GM06990 (cell line): ENCODE data around the gene CCDC121.

Source experiments
- DNase-seq: peaks from one replicate; pipeline ENCODE4 v3.0.0-alpha.2; 2011; ENCODE audit not compliant: insufficient read length; ENCODE audit errors: extremely low read depth
- H3K27me3 ChIP-seq: replicated peaks from 2 replicates; pipeline ENCODE4 v1.6.0; 2011; ENCODE audit warnings: low read length; ENCODE audit not compliant: control insufficient read depth, insufficient read depth
- H3K36me3 ChIP-seq: 2 replicates; pipeline ENCODE4 v1.5.1; 2011; ENCODE audit warnings: low read length; ENCODE audit not compliant: control insufficient read depth, insufficient read depth
- H3K4me3 ChIP-seq: replicated peaks from 2 replicates; pipeline ENCODE4 v1.5.1; 2011; ENCODE audit warnings: low read depth, mild to moderate bottlenecking, control low read depth, low read length
- CTCF ChIP-seq: IDR thresholded peaks from 2 replicates; pipeline ENCODE4 v1.5.1; 2011; ENCODE audit warnings: low read length, control low read depth, mild to moderate bottlenecking, inconsistent platforms; ENCODE audit not compliant: insufficient read depth, poor library complexity, severe bottlenecking

CCDC121 gene, protein sequence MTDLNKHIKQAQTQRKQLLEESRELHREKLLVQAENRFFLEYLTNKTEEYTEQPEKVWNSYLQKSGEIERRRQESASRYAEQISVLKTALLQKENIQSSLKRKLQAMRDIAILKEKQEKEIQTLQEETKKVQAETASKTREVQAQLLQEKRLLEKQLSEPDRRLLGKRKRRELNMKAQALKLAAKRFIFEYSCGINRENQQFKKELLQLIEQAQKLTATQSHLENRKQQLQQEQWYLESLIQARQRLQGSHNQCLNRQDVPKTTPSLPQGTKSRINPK

DNA sequence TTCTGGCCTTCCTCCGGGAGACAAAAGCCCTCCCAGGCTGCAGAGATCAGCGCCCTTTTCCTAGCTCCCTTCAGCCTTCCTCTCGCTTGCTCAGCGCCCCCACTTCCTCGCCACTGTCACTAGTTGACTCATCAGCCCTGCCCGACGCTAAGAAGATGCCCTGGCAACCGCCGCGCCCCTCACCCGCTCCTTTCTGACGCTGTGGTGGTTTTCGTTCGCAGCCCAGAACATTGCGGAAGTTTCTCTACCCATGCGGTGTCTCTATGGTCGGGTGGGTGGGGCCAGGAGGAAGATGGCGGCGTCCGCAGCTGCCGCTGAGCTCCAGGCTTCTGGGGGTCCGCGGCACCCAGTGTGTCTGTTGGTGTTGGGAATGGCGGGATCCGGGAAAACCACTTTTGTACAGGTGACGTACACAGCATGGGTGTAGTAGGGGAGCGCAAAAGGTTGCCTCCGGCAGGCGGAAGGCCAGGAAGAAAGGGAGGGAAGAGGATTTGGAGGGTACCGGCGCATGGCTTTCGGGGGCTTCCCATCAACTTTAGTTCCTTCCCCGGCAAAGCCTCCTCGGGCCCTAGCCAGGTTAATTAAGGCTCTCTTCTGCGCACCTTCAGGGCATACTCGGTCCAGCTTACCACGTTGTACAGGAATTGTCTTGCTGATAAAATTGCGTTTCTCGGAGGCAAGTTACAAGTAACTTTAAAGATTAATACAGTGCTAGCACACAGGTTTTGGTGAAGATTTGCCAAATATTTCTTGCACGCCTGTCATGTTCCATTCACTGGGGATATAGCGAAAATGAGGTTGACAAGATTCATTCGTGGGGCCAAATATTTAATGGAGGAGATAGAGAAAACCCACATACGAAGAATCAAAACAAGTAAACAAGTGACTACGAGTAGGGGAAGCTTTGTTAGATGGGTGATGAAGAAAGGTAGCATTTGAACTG is at the start of gene CCDC121, which contains the start of gene GPN1:
CCDC121 (minus strand) TSS at position 246 of the 943 bp plus-strand sequence. CDS start 1,213 bp downstream, outside the sequence.
GPN1 (plus strand) TSS at position 284 of the 943 bp plus-strand sequence; CDS start at position 293, 9 bp downstream.
- no peaks in the 10 kb centered on the region for H3K27me3 ChIP-seq
- H3K36me3 ChIP-seq: peaks cover 3% of the 10 kb centered on the region
- H3K4me3 ChIP-seq: peak within 1 kb of the TSS; percentile 80
- peak; percentile 90 for DNase-seq
- no peak for TF ChIP-seq CTCF

DNA sequence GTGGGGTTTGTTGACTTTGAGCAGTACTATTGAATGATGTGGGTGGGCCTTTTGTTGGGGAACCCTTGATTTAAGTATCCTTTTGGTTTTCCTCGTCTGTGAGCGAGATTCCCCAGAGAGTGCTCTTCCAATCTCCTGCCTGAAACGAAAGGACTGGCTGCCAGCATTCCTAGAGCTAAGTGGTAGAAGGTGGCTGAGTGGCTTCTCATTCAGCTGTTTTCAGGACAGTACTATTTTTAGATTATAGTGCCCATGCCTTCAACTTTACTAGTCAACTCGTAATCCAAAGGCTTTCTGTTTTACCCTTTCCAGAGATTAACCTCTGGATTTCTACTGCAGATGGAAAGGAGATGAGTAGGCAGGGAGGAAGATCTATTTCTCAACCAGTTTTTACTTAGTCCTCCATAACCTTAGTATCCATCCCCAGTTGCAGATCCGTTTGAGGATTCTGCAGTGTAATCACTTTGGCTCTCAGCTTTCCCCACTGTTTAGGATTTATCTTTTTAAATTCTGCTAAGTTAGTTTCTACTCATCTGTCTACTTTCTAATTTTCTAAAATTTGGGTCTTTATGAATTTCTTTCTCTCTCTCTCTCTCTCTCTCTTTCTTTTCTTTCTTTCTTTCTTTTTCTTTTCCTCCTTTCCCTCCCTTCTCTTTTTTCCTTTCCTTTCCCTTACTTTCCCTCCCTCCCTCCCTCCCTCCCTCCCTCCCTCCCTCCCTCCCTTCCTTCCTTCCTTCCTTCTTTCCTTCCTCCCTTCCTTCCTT is 44.1 kb upstream of the CCDC121 start:
- no peak overlapping the region for H3K4me3 ChIP-seq
- DNase-seq: no peak
- peaks cover 8% of the 10 kb centered on the region for H3K36me3 ChIP-seq
- no peak for TF ChIP-seq CTCF
- no peaks in the 10 kb centered on the region for H3K27me3 ChIP-seq

DNA sequence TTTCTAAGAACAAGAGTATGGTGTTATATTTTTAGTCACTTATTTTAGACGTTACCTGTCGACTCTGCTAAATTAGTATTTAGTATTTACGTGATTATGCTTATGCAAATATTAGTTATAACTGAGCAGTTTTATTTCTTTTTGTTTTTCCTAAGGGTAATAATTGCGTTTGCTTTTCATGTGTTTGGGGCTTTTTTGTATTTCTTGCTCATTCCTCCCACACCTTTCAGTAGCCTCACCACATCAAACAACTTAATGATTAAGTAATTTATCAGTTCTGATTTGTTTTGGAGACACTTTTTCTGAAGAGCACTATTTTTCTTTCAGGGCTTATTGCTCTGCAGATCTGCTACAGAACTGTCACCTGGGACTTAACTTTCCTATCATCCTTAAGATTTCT is 42.4 kb upstream of the CCDC121 start:
- Histone ChIP-seq H3K36me3 (peaks cover 8% of the 10 kb centered on the region), H3K4me3 (no peak overlapping the region), H3K27me3 (no peaks in the 10 kb centered on the region)
- no peak for DNase-seq
- no peak for TF ChIP-seq CTCF

- Histone ChIP-seq H3K4me3 (no peak overlapping the region), H3K27me3 (no peaks in the 10 kb centered on the region), H3K36me3 (peaks cover 3% of the 10 kb centered on the region; the same call in 1 of the 2 replicates)
- no peak for TF ChIP-seq CTCF
- no peak for DNase-seq
Measured at GRCh38 chr2:27667446-27667845, 38.6 kb upstream of the CCDC121 start.

- H3K27me3 ChIP-seq: no peaks in the 10 kb centered on the region
- peak overlapping the region; percentile 94 for H3K4me3 ChIP-seq
- H3K36me3 ChIP-seq: peaks cover 4% of the 10 kb centered on the region
- DNase-seq: no peak
- no peak for TF ChIP-seq CTCF
Measured at GRCh38 chr2:27664622-27665363, 36.0 kb upstream of the CCDC121 start.
